HG03521 (cell line): ENCODE data around the gene ALOX12.

Experiments used
- ATAC-seq: cut with Tn5 transposase; IDR thresholded peaks from one replicate; pipeline ENCODE4 v1.9.1; 2021; ENCODE audit warnings: mild to moderate bottlenecking, moderate library complexity; ENCODE audit not compliant: unreplicated experiment

The ALOX12 gene

DNA sequence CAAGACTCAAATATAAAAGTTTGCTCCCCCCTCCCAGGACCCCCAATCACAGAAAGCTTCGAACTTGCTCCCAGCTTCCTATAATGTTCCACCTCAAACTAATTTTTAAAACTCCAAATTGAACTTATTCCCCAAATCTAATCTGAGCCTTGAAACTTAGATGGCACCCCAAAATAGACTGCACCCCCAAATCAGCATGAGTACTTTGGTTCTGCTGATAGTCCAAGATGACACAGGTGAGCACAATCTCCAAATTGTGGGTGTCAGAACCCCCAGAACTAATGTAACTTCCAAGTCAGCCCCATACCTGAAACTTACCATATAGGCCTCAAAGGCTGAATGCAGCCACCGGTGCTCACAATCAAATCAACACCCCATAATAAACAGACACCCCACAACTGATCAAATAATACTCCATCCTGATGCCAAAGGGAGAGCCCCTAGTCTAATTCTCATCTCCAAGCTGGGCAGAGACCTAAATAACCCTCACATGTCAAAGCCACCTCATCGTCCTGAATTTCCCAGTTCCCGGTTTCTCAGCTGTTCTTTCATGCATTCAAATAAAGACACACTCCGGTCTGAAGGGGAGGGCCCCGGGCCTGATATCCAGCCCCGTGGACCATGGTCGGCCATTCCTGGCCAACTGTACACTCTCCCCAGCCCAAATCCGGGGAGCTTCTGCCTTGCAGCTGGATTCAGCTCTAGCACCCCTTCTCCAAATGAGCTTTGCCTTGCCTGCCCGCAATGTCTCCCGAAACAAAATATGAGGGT, 25.2 kb downstream of the ALOX12 start:
- no peak for ATAC-seq

DNA sequence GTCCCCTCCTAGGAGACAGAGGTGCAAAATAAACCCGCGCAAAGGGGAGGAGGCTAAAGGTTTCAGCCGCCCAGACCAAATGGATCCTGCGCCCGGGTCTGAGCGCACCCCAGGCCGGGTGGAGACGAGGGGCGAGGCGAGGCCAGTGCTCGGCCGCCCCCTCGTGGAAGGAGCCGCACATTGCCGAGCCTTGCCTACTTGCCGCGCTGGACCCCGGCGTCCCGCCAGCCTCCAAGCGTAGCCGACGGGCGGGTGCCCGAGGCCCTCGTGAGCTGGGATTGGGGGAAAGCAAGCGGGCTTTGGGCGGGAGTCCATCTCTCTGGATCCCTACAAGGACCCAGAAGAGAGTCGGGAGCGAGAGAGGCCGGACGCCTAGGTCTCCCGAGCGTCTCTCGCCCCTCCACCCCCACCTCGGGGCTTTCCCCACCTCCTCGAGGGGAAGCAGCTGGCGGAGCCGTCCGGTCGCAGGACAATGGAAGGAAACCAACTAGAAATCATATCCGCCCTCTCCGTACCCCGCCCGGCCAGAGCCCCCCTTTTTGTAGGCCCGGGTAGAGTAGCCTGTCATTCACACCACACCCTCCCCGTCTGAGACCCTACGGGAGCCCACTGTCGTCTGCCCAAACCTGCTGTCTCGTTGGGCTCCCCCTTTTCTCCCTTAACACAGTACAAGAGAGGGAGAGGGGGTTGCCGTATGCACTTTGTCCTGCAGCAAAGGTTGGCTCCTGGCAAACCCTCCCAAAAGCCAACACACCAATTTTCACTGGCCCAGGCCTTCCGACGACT, 26.3 kb downstream of the ALOX12 start:
- peak; percentile 60 for ATAC-seq

DNA sequence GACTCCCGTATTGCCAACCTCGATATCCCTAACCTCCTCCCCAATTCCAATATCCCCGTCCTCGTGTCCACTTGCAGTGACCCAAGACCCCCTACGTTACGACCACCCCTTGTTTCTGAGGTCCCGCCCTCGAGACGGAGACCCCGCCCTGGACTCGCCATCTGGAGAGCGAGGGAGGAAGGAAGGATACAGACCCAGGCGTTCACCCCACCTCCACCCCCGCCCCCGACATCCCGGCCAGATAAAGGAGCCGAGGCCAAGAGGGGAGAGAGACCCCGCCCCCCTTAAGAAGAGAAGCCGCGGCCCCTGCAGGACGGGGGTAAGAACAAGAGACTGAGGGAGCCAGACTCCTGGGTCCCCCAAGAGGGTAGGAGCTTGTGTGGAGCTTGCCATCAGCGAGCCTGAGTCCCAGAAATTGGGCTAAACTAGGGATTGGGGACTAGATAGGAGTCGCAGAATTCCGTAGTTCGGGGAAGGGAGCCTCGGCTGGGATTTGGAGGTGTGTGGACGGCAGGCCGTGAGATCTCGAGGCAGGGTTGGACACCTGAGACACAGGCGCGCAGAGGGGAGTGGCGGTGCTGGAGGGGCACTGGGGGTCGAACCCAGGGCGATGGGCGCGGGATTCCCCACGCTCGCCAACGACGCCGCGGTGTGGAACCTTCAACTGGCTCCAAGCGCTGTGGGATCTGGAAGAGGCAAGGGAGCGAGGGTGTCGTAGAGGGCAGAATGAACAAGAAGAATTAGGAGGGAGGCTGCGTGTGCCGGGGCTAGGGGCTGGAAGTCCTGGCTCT, 27.1 kb downstream of the ALOX12 start, which contains the start of gene BCL6B:
Gene BCL6B, plus strand, starts transcription at position 270 of the 791 bp plus-strand sequence. CDS start 622 bp downstream, outside the sequence.
- ATAC-seq, result no peak

DNA sequence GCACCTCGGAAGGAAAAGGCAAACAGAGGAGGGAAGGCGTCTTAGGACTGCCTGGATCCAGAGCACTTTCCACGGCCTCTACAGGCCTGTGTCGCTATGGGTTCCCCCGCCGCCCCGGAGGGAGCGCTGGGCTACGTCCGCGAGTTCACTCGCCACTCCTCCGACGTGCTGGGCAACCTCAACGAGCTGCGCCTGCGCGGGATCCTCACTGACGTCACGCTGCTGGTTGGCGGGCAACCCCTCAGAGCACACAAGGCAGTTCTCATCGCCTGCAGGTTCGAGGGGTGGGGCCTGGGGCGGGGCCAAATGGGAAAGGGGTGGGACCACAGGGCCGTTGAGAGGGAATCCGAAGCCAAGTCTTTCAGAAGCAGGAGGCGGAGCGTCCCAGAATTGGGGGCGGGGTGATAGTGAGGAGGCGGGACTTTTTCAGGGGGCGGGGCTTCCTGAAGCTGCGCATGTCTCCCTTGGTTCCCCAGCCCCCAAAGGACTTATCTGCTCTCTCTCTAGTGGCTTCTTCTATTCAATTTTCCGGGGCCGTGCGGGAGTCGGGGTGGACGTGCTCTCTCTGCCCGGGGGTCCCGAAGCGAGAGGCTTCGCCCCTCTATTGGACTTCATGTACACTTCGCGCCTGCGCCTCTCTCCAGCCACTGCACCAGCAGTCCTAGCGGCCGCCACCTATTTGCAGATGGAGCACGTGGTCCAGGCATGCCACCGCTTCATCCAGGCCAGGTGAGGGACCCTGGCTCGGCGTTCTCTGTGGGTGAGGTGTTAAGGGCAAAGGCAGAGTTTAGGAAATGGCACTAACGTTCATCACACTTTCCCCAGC, 27.9 kb downstream of the ALOX12 start:
- ATAC-seq, result no peak

DNA sequence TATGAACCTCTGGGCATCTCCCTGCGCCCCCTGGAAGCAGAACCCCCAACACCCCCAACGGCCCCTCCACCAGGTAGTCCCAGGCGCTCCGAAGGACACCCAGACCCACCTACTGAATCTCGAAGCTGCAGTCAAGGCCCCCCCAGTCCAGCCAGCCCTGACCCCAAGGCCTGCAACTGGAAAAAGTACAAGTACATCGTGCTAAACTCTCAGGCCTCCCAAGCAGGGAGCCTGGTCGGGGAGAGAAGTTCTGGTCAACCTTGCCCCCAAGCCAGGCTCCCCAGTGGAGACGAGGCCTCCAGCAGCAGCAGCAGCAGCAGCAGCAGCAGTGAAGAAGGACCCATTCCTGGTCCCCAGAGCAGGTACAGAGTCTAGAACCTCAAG, 28.5 kb downstream of the ALOX12 start:
- no peak for ATAC-seq

DNA sequence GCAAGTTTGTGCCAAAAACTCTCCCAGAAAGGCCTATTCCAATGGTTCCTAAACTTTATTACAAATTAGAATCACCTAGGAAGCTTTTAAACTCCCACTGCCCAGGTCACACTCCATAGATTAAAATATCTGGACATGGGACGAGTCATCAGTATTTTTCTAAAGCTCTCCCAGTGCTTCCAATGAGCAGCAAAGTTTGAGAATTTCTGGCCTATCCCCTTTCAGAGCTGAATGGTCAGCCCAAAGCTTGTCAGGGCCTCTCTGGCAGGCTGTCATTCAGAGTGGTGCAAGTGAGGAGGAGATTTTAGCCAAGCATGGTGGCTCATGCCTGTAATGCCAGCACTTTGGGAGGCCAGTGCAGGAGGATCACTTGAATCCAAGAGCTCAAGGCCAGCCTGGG, 29.4 kb downstream of the ALOX12 start:
- ATAC-seq, result no peak

DNA sequence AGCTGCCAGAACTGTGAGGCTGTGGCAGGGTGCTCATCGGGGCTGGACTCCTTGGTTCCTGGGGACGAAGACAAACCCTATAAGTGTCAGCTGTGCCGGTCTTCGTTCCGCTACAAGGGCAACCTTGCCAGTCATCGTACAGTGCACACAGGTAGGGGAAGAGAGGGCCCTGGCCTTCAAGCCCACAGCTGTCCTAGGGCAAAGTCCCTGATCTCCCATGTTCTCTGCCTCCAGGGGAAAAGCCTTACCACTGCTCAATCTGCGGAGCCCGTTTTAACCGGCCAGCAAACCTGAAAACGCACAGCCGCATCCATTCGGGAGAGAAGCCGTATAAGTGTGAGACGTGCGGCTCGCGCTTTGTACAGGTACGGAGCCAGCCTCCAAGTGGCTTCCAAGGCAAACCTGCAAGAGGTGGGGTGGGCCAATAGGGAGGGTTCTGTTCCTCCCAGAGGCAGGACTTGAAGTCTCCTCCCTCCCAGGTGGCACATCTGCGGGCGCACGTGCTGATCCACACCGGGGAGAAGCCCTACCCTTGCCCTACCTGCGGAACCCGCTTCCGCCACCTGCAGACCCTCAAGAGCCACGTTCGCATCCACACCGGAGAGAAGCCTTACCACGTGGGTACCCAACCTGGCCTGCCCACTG, 30.7 kb downstream of the ALOX12 start:
- no peak for ATAC-seq

DNA sequence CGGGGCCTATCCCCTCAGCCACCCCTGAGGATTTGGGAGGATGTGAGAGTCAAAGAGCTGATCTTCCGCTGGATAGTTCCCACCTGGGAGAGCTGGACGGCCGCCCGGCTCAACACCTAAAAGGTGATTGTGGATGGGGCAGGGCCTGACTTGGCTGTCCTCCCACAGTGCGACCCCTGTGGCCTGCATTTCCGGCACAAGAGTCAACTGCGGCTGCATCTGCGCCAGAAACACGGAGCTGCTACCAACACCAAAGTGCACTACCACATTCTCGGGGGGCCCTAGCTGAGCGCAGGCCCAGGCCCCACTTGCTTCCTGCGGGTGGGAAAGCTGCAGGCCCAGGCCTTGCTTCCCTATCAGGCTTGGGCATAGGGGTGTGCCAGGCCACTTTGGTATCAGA, 31.5 kb downstream of the ALOX12 start:
- ATAC-seq, result no peak

DNA sequence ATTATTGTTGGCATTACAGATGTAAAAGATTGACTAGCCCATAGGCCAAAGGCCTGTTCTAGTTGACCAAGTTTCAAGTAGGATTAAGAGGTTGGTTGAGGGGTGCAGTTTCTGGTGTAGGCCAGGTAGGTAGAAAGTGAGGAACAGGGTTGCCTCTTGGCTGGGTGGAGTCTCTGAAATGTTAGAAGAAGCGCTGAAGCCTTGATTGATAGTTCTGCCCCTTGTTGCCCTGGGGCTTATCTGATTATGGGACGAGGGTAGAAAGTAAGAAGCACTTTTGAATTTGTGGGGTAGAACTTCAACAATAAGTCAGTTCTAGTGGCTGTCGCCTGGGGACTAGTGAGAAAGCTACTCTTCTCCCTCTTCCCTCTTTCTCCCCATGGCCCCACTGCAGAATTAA, 33.2 kb downstream of the ALOX12 start:
- ATAC-seq, result no peak

DNA sequence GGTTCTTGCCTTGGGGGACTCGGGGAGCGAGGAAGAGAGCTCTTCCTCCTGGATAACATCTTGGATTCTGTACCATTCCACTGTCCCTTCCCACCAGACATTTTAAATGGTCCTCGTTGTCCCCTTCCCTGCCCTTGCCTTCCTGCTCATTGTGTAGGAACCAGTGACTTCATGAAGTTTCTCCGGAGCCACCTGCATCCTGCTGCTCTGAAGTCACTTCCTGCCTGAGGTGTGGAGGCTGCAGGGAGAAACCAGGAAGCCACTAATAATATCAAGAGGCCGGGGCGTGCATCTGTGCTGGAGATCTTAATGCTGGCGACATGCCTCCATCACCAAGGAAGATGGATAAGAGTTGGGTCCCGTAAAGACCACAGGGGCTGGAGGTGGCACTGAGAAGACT, 33.8 kb downstream of the ALOX12 start:
- ATAC-seq, result no peak

DNA sequence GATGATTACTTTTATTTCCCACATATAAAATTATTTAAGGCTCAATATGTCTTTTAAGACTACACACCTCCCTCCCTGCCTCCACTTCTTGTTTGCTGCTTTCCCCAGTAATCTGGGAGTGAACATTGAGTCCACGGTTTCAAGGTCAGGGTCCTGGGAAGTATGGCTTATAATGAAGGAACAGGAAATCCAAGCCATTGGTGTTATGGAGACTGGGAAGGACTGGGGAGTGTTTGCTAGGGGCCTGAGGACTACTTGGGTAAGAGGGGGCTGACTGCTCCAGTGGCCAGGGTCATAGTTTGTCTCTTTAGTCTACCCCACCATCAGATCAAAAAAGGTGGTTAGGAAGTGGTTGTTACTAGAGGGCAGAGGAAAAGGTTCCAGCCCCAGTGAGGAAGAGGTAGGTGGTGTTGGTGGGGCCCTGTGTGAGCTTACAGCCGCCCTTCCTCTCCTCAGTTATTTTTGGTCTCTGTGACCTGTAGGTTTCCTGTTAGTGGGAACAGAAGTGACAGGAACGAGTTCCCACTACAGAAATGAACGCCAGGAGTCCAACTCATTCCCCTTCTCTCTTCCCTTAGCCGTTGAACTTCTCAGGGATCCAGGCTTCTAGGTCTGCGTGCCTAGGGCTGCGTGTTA, 39.2 kb downstream of the ALOX12 start:
- ATAC-seq, result no peak

DNA sequence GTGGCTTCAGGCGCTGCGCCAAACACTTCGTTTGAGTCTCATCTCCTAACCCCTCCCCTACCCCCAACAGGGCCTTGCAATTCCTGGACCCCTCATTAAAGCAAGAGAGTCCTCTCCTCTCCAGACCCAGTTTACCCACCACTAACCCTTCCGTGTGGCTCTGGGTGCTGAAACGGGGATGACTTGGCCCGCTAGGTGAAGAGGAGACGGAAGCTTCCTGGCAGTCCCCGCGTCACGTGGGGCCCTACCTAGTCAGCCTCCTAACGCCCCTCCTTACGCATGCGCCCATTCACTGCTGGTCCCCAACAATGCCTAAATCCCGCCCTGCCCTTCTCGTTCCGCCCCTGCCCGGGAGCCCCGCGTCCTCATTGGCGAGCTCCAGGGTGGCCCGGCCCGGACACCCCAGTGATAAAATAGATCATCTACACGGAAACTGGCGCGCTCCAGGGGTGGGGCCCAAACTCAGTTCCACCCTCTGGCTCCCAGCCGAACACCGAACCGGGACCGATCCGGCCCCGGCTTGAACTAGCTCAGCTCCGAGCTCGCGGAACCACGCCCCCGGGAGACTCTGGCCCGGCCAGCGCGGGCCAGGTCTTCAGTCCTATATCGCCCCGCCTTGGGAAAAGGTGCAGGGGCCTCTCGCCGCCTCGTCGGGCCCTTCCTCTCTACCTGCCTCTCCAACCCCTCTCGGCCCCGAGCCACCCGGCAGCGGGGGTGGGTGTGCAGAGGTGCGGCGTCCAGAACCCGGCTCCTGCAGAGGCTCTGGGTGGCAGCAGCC, 39.9 kb downstream of the ALOX12 start, which contains the start of gene SLC16A13:
Gene SLC16A13, plus strand, starts transcription at position 425 of the 778 bp plus-strand sequence. CDS start 368 bp downstream, outside the sequence.
- ATAC-seq, result peak; percentile 91

DNA sequence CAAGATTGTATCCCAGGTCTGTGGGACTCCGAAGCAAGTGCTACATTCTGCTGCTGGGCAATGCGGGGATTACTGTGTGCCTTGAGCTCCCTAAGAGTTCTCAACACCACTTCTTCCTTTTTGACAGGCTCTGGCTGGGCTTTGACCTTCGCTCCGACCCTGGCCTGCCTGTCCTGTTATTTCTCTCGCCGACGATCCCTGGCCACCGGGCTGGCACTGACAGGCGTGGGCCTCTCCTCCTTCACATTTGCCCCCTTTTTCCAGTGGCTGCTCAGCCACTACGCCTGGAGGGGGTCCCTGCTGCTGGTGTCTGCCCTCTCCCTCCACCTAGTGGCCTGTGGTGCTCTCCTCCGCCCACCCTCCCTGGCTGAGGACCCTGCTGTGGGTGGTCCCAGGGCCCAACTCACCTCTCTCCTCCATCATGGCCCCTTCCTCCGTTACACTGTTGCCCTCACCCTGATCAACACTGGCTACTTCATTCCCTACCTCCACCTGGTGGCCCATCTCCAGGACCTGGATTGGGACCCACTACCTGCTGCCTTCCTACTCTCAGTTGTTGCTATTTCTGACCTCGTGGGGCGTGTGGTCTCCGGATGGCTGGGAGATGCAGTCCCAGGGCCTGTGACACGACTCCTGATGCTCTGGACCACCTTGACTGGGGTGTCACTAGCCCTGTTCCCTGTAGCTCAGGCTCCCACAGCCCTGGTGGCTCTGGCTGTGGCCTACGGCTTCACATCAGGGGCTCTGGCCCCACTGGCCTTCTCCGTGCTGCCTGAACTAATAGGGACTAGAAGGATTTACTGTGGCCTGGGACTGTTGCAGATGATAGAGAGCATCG, 42.4 kb downstream of the ALOX12 start:
- no peak for ATAC-seq

DNA sequence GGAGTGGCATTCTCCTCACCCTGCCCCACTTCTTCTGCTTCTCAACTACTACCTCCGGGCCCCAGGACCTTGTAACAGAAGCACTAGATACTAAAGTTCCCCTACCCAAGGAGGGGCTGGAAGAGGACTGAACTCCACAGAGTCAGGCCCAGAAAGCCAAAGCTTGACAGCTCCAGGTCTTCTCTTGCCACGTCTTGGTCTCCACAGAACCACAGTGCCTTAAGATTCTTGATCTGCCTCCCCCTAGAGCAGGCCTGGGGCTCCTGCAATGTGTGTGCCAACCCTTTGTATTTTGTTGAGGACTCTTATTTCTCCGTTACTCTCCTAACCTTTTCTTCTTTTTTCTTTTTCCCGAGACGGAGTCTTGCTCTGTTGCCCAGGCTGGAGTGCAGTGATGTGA, 44.0 kb downstream of the ALOX12 start:
- ATAC-seq, result no peak

DNA sequence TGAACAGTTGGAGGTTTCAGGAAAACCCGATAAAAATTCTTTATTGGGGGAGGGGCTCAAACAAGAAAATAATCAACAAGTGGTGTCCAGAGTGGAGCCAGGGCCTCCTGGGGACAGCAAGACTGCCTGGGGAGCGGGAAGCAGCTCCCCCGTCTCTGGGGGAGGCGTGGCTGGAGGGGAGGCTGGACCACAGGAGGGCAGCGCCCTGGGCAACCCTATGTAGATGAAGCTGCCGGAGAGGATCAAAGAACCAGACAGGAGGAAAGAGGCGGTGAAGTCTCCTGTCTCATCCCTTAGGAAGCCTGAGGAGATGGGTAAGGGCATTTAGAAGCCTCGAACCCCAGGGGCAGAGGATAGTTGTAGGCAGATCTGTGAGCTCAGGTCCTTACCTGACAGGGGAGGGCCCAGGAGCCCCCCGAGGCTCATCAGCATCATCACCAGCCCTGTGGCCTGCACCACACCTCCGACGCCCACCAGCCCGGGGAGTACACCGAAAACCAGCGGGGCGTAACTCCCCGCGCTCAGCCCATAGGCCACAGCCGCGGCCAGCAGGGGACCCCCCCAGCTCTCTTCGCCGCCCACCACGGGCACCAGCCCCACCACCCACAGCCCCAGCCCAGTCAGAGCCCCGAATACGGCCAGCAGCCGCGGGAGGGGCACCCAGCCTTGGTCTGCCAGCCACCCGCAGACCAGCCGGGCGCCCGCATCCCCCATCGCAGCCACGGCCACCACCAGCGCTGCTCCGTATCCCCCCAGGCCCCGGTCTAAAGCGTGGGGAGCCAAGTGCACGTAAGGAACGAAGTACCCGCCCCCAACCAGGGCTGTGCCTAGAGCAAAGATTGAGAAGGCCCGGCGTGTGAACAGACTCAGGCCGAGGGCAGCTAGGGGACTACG, 46.0 kb downstream of the ALOX12 start:
- ATAC-seq, result no peak

DNA sequence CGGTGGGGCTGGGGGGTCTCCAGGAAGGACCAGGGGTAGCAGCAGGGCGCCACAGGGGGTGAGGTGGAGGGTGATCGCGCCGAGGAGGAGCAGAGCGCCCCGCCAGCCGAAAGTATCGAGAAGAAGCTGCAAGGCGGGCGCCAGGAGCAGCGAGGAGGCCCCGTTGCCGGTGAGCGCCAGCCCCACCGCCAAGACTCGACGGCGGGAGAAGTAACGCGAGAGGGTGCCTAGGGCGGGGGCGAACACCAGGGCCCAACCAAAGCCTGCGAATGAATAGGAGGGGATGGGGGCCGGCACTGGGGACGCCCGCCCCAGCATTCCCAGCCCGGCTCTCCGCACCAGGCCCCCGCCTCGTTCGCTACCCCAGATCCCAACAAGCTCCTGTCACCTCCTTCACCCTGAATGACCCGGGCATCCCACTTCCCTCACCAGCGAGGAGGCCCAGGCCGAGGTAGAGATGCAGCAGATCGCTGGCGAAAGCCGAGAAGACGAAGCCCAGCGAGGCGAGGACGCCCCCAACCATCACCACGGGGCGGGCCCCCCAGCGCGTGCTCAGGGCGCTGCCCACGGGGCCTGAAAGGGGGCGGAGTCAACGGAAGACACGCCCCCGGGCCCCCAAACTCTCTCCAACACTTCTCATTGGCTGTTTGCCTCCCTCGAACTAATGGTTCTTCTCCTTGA, 46.8 kb downstream of the ALOX12 start:
- ATAC-seq, result no peak
